Vagina (tissue), 2 donors: Measurements from ENCODE around the gene TTI1. TPM values are rescaled to one million over a fixed set of nuclear protein-coding genes. Genes with fewer than 3 reads are reported as not detected.

ENCODE experiments used
- DNase-seq, 2 donors: peaks; one replicate each; pipeline ENCODE4 v3.0.0-alpha.2; 2017; ENCODE audit errors: extremely low spot score in 2 of 2
- H3K27ac ChIP-seq: fragments of 200-600 bp; sonication (generic); one replicate; pipeline ENCODE4 v1.5.1; 2019
- H3K27me3 ChIP-seq: fragments of 200-600 bp; sonication (generic); one replicate; pipeline ENCODE4 v1.5.1; 2019
- H3K36me3 ChIP-seq, 2 donors: fragments of 200-600 bp; sonication (generic); one replicate each; pipeline ENCODE4 v1.5.1; 2017 to 2019
- H3K4me1 ChIP-seq: fragments of 200-600 bp; sonication (generic); one replicate; pipeline ENCODE4 v1.5.1; 2019
- H3K4me3 ChIP-seq, 2 donors: fragments of 200-600 bp; sonication (generic); 1 replicate in 1 of 2; 2 replicates in 1 of 2; pipeline ENCODE4 v1.5.1; 2016 to 2019
- H3K9me3 ChIP-seq: fragments of 200-600 bp; sonication (generic); one replicate; pipeline ENCODE4 v1.5.1; 2019
- CTCF ChIP-seq, 3 experiments: fragments of 450-650 bp in 2 of 3; fragments of 200-600 bp in 1 of 3; sonication (generic) in 1 of 3; IDR thresholded peaks; one replicate each; pipeline ENCODE4 v1.5.1; 2017 to 2019; ENCODE audit warnings: antibody characterized with exemption in 3 of 3, mild to moderate bottlenecking in 2 of 3, moderate library complexity in 2 of 3
- POLR2A ChIP-seq, 2 donors: fragments of 450-650 bp; IDR thresholded peaks; one replicate each; pipeline ENCODE4 v1.6.1; 2017; ENCODE audit warnings: antibody characterized with exemption in 2 of 2, mild to moderate bottlenecking in 2 of 2, moderate library complexity in 2 of 2
- POLR2AphosphoS5 ChIP-seq, 2 donors: sonication (generic); formaldehyde crosslinking; IDR thresholded peaks; one replicate each; pipeline ENCODE4 v1.9.0; 2017; ENCODE audit warnings: antibody characterized with exemption in 2 of 2, mild to moderate bottlenecking in 2 of 2, low read depth in 1 of 2; ENCODE audit not compliant: insufficient read depth in 1 of 2
- intact Hi-C: fragments of 100-400 bp; cut with DNase I; formaldehyde crosslinking; loops from one replicate; pipeline ENCODE4 v1.15.1; 2023
- total RNA-seq: library from RNA; depleted of rRNA; stranded (reverse); fragments of >200 nt; gene quantifications from one replicate; pipeline ENCODE4 v1.2.3, GENCODE V29; 2016

TTI1 gene
- total RNA-seq, 1 donor from 2014 or later: 13.5 TPM

GRCh38 chr20:38034961-38035360 is 1.7 kb upstream of the TTI1 start:
- intact Hi-C loops: no loop called here
- DNase-seq: no peak
- H3K27ac ChIP-seq: peak overlapping the region; percentile 91
- TF ChIP-seq CTCF (IDR thresholded peaks at IDR 0.05): no peak
- TF ChIP-seq POLR2A (IDR thresholded peaks at IDR 0.05): no peak
- no peak for TF ChIP-seq POLR2AphosphoS5 (IDR thresholded peaks at IDR 0.05; ENCODE audit: insufficient read depth in 1 of 2, low read depth in 1 of 2)
- H3K36me3 ChIP-seq: no peaks in the 10 kb centered on the region
- H3K9me3 ChIP-seq: no peaks in the 10 kb centered on the region
- H3K27me3 ChIP-seq: no peaks in the 10 kb centered on the region
- peak overlapping the region; percentile 82 to 91 for H3K4me3 ChIP-seq
- H3K4me1 ChIP-seq: peaks cover 62% of the 10 kb centered on the region

DNA sequence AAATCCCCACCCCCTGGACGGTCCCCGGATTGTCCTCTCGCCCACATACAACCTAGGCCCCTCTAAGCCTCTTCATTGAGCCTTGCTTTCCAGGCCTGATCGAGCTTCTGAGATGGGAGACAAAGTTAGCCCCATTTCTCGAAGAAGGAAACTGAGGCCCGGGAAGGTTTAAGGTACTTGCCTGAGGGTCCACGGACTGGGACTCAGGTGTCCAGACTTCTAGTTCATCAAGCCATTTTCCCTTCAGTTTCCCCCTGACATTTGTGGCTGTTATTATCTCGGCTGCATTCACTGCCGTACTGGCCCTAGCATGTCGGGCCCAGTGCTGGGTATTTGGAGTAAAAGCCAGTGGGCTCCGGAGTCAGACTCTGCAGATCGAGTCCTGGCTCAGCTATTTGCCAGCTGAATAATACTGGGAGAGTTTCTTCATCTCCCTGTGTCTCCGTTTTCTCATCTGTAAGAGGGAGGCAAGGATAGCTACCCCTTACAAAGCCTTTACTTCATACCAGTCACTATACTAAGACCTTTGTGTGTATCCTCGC is 923 bp upstream of the TTI1 start:
- no peaks in the 10 kb centered on the region for H3K27me3 ChIP-seq
- no peaks in the 10 kb centered on the region for H3K9me3 ChIP-seq
- no peaks in the 10 kb centered on the region for H3K36me3 ChIP-seq
- H3K4me1 ChIP-seq: peaks cover 62% of the 10 kb centered on the region
- peak overlapping the region; percentile 91 for H3K27ac ChIP-seq
- intact Hi-C loops: no loop called here
- TF ChIP-seq POLR2AphosphoS5 (IDR thresholded peaks at IDR 0.05; ENCODE audit: insufficient read depth in 1 of 2, low read depth in 1 of 2) (no peak), CTCF (IDR thresholded peaks at IDR 0.05) (no peak), POLR2A (IDR thresholded peaks at IDR 0.05) (no peak)
- DNase-seq: no peak
- peak overlapping the region; percentile 82 to 91 for H3K4me3 ChIP-seq

- Histone ChIP-seq H3K27ac (peak overlapping the region; percentile 91), H3K36me3 (no peaks in the 10 kb centered on the region), H3K4me1 (peaks cover 59% of the 10 kb centered on the region), H3K27me3 (no peaks in the 10 kb centered on the region), H3K9me3 (no peaks in the 10 kb centered on the region), H3K4me3 (peak overlapping the region; percentile 82 to 91)
- intact Hi-C loops: no loop called here
- DNase-seq: no peak
- TF ChIP-seq POLR2AphosphoS5 (IDR thresholded peaks at IDR 0.05; ENCODE audit: insufficient read depth in 1 of 2, low read depth in 1 of 2): no peak
- TF ChIP-seq POLR2A (IDR thresholded peaks at IDR 0.05): no peak
- no peak for TF ChIP-seq CTCF (IDR thresholded peaks at IDR 0.05)
Measured at GRCh38 chr20:38032585-38033329, 499 bp downstream of the TTI1 start.

GRCh38 chr20:38031957-38032356 is 1.3 kb downstream of the TTI1 start:
- Histone ChIP-seq H3K4me3 (peak overlapping the region in 1 of 2 donors; percentile 82), H3K36me3 (no peaks in the 10 kb centered on the region), H3K27me3 (no peaks in the 10 kb centered on the region), H3K4me1 (peaks cover 51% of the 10 kb centered on the region), H3K9me3 (no peaks in the 10 kb centered on the region), H3K27ac (no peak overlapping the region)
- TF ChIP-seq CTCF (IDR thresholded peaks at IDR 0.05) (no peak), POLR2AphosphoS5 (IDR thresholded peaks at IDR 0.05; ENCODE audit: insufficient read depth in 1 of 2, low read depth in 1 of 2) (no peak), POLR2A (IDR thresholded peaks at IDR 0.05) (no peak)
- intact Hi-C loops: no loop called here
- DNase-seq: no peak

DNA sequence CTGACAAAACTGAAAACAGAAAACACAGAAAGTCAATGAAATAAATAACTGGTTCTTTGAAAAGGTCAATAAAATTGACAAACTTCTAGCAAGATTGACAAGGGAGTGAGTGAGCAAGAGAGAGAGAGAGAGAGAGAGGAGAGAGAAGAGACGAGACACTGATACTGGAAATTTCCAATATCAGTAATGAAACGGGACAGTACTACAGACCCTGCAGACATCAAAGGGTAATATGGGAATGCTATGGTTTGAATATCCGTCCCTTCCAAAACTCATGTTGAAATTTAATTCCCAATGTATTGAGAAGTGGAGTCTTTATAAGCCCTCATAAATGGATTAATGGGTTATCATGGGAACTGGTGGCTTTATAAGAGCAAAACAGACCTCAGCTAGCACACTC is 3.8 kb downstream of the TTI1 start:
- no peak overlapping the region for H3K4me3 ChIP-seq
- TF ChIP-seq POLR2AphosphoS5 (IDR thresholded peaks at IDR 0.05; ENCODE audit: insufficient read depth in 1 of 2, low read depth in 1 of 2) (no peak), CTCF (IDR thresholded peaks at IDR 0.05) (no peak), POLR2A (IDR thresholded peaks at IDR 0.05) (no peak)
- no peaks in the 10 kb centered on the region for H3K27me3 ChIP-seq
- DNase-seq: no peak
- H3K36me3 ChIP-seq: no peaks in the 10 kb centered on the region
- peaks cover 26% of the 10 kb centered on the region for H3K4me1 ChIP-seq
- H3K9me3 ChIP-seq: no peaks in the 10 kb centered on the region
- intact Hi-C loops: no loop called here
- no peak overlapping the region for H3K27ac ChIP-seq
